Loucy (cell line): ENCODE measurements around the gene ZNF383.
"Not testable (repeated sequence)": the region's sequence is repeated elsewhere in the genome, so short reads cannot be mapped to it uniquely, and the experiment has no call there.

ENCODE experiments used
- CTCF ChIP-seq: fragments of 200-600 bp; sonication (generic); conservative IDR thresholded peaks from 2 replicates; pipeline ENCODE4 v1.5.1; 2014; ENCODE audit warnings: mild to moderate bottlenecking, antibody characterized with exemption, low read length
- EZH2phosphoT487 ChIP-seq: fragments of 200-600 bp; IDR thresholded peaks from 2 replicates; pipeline ENCODE4 v1.6.1; 2018; ENCODE audit warnings: antibody characterized with exemption, mild to moderate bottlenecking, moderate library complexity, borderline replicate concordance

- not testable (repeated sequence) for TF ChIP-seq CTCF, EZH2phosphoT487
Observed at GRCh38 chr19:37280656-37281055, 62.6 kb downstream of the ZNF383 start.
